HepG2 (cell line): Measurements from ENCODE around the gene PLXNA4. TPM values are rescaled to one million over a fixed set of nuclear protein-coding genes. Genes with fewer than 3 reads are reported as not detected.

Source experiments
- ATAC-seq: fragments of 200-7000 bp; cut with Tn5 transposase; 3 replicates; pipeline ENCODE4 v1.9.1; 2020; ENCODE audit warnings: mild to moderate bottlenecking, moderate library complexity
- BruUV-seq: library from RNA; stranded (reverse); fragments of 400-500 nt; replicated peaks from 2 replicates; lab custom pipeline; 2021; lab: Mats Ljungman, UMichigan
- CTCF ChIA-PET: fragments of 300-600 bp; formaldehyde crosslinking; extraction: SDS; loops from one replicate; lab custom pipeline; 2021; ENCODE audit warnings: low total read pairs, inconsistent platforms, low intra/inter-chr PET ratio; lab: Yijun Ruan, JAX
- POLR2A ChIA-PET: fragments of 350-600 bp; sonication (Branson Sonifier 250); formaldehyde crosslinking; loops from one replicate; lab custom pipeline; 2020; ENCODE audit warnings: antibody characterized with exemption, inconsistent platforms; lab: Yijun Ruan, JAX
- DNase-seq: peaks from one replicate; pipeline ENCODE4 v3.0.0-alpha.2; 2015; ENCODE audit warnings: low spot score
- FAIRE-seq: peaks from 3 replicates; lab custom pipeline; 2011; peaks lifted over from hg19 to GRCh38; lab: Jason Lieb, UNC
- H2AFZ ChIP-seq: one replicate; pipeline ENCODE4 v1.6.1; 2011; ENCODE audit warnings: low read length, inconsistent platforms
- H3K27ac ChIP-seq: fragments of 300-600 bp; 3 replicates; pipeline ENCODE4 v1.8.0; 2011; ENCODE audit warnings: mixed run types, mild to moderate bottlenecking, mixed read lengths, low read length, inconsistent platforms; ENCODE audit not compliant: insufficient read depth; ENCODE audit errors: extremely low read length
- H3K27me3 ChIP-seq, 2 experiments: fragments of 200-600 bp in 1 of 2; 2 replicates in 1 of 2; 3 replicates in 1 of 2; pipeline versions ENCODE4 v1.6.0 to v1.8.0; 2011; ENCODE audit warnings: low read length in 2 of 2, mild to moderate bottlenecking in 2 of 2, moderate library complexity in 2 of 2, inconsistent platforms in 1 of 2; ENCODE audit not compliant: insufficient read depth in 2 of 2, control insufficient read depth in 1 of 2
- H3K36me3 ChIP-seq, 2 experiments: fragments of 200-600 bp in 1 of 2; replicated peaks in 1 of 2; 2 replicates in 1 of 2; 3 replicates in 1 of 2; pipeline versions ENCODE4 v1.5.1 to v1.8.0; 2011; ENCODE audit warnings: low read length in 2 of 2, inconsistent platforms in 1 of 2; ENCODE audit not compliant: insufficient read depth in 2 of 2, control insufficient read depth in 1 of 2
- H3K4me1 ChIP-seq: 2 replicates; pipeline ENCODE4 v1.5.1; 2012; ENCODE audit warnings: low read length, inconsistent platforms; ENCODE audit not compliant: insufficient read depth
- H3K4me2 ChIP-seq: 2 replicates; pipeline ENCODE4 v1.6.0; 2011; ENCODE audit warnings: low read depth, low read length, inconsistent platforms
- H3K4me3 ChIP-seq, 3 experiments: fragments of 200-600 bp in 1 of 3; sonication (generic), shearing (Covaris generic) in 1 of 3; replicated peaks in 1 of 3; 2 replicates each; pipeline ENCODE4 v1.5.1; 2011 to 2016; ENCODE audit warnings: low read length in 3 of 3, inconsistent platforms in 2 of 3, low read depth in 2 of 3, mild to moderate bottlenecking in 2 of 3, control low read depth in 1 of 3, mixed read lengths in 1 of 3; ENCODE audit not compliant: insufficient read depth in 1 of 3
- H3K79me2 ChIP-seq: one replicate; pipeline ENCODE4 v1.6.1; 2011; ENCODE audit warnings: low read length, inconsistent platforms; ENCODE audit not compliant: insufficient read depth
- H3K9ac ChIP-seq: 2 replicates; pipeline ENCODE4 v1.6.0; 2011; ENCODE audit warnings: mild to moderate bottlenecking, low read depth, low read length, inconsistent platforms; ENCODE audit not compliant: insufficient read depth
- H3K9me3 ChIP-seq: 2 replicates; pipeline ENCODE4 v1.5.1; 2012; ENCODE audit warnings: mild to moderate bottlenecking, low read length
- H4K20me1 ChIP-seq: 2 replicates; pipeline ENCODE4 v1.6.0; 2011; ENCODE audit warnings: inconsistent platforms, mild to moderate bottlenecking, low read length, moderate library complexity; ENCODE audit not compliant: insufficient read depth
- MTF1 ChIP-seq: sonication (generic); formaldehyde crosslinking; IDR thresholded peaks from 2 replicates; pipeline ENCODE4 v1.5.0; 2020; ENCODE audit warnings: missing genetic modification reagents
- MXD1 ChIP-seq: sonication (generic); formaldehyde crosslinking; IDR thresholded peaks from 2 replicates; pipeline ENCODE4 v1.4.0; 2020; ENCODE audit warnings: mild to moderate bottlenecking, missing genetic modification reagents
- REST ChIP-seq, 2 experiments: IDR thresholded peaks; 2 replicates each; pipeline ENCODE4 v1.6.1; 2011 to 2012; ENCODE audit warnings: low read length in 2 of 2, borderline replicate concordance in 1 of 2, low read depth in 1 of 2, mild to moderate bottlenecking in 1 of 2, moderate library complexity in 1 of 2
- SKI ChIP-seq: fragments of 450-650 bp; IDR thresholded peaks from one replicate; pipeline ENCODE4 v1.6.1; 2018; ENCODE audit warnings: mild to moderate bottlenecking; ENCODE audit not compliant: partially characterized antibody
- STAG1 ChIP-seq: sonication (generic); formaldehyde crosslinking; IDR thresholded peaks from 2 replicates; pipeline ENCODE4 v1.4.0; 2020; ENCODE audit warnings: missing genetic modification reagents
- TEAD3 ChIP-seq: optimal IDR thresholded peaks from 2 replicates; pipeline ENCODE3; 2016; ENCODE audit warnings: borderline replicate concordance
- XRCC5 ChIP-seq: fragments of 200-400 bp; formaldehyde crosslinking; optimal IDR thresholded peaks from 2 replicates; pipeline ENCODE3; 2017; ENCODE audit warnings: mild to moderate bottlenecking, low read length
- ZNF770 ChIP-seq: sonication (generic); formaldehyde crosslinking; IDR thresholded peaks from 2 replicates; pipeline ENCODE4 v1.5.0; 2020; ENCODE audit warnings: mild to moderate bottlenecking, missing genetic modification reagents
- WGBS: methylation state at CpG from one replicate; pipeline ENCODE4 v1.1.6; 2017; ENCODE audit warnings: low lambda C conversion rate; 5-methylcytosine and 5-hydroxymethylcytosine counted together
- in situ Hi-C: cut with HindIII; loops from 2 replicates; pipeline ENCODE4 v1.10.0; 2017; ENCODE audit warnings: low pct_unique_long_range_greater_than_20kb; ENCODE audit not compliant: extremely low pct_ligation_motif_present
- intact Hi-C: fragments of 100-400 bp; cut with micrococcal nuclease; formaldehyde crosslinking; loops from one replicate; pipeline ENCODE4 v1.10.0; 2022; ENCODE audit not compliant: unreplicated experiment
- polyA plus RNA-seq, 8 experiments: library from polyadenylated mRNA; depleted of rRNA in 3 of 8; stranded (reverse) in 7 of 8; unstranded in 1 of 8; fragments of >200 nt; fragmentation: Illumina TruSeq in 4 of 8; extraction: Trizol in 4 of 8; gene quantifications; 2 replicates each; pipeline versions ENCODE4 v1.2.1 to v1.2.3, GENCODE V29; 2011 to 2016; ENCODE audit warnings: low read depth in 4 of 8, missing spikeins in 1 of 8, mixed read lengths in 1 of 8; ENCODE audit not compliant: insufficient read depth in 1 of 8
- total RNA-seq, 5 experiments: library from RNA; depleted of rRNA; stranded (reverse); fragments of >200 nt; fragmentation: Illumina TruSeq; extraction: Trizol; gene quantifications; 2 replicates each; pipeline ENCODE4 v1.2.3, GENCODE V29; 2016; ENCODE audit warnings: low read depth in 1 of 5

Gene PLXNA4
- total and polyA plus RNA-seq, 2 of the 13 experiments (the other 11 are each of a cell fraction or from before 2014, with no cell fraction given): 0.01 to 0.04 TPM

- TF ChIP-seq REST (IDR thresholded peaks at IDR 0.05; ENCODE audit: borderline replicate concordance in 1 of 2, low read depth in 1 of 2, low read length in 2 of 2) (no peak), STAG1 (CRISPR knock-in tag) (no peak)
These were observed 405.1 kb downstream of the PLXNA4 start (continued) for GRCh38 chr7:132171130-132171576.

- POLR2A ChIA-PET: no interaction called here
- Histone ChIP-seq H2AFZ (no peak overlapping the region), H3K27ac (no peak overlapping the region), H3K4me2 (no peak overlapping the region), H3K9ac (no peak overlapping the region), H3K4me3 (no peak overlapping the region), H3K9me3 (no peaks in the 10 kb centered on the region), H3K27me3 (peaks cover 2 to 43% of the 10 kb centered on the region in 2 experiments; a peak in 3 of 5 replicates), H3K36me3 (no peaks in the 10 kb centered on the region), H3K79me2 (no peaks in the 10 kb centered on the region), H4K20me1 (no peaks in the 10 kb centered on the region), H3K4me1 (no peaks in the 10 kb centered on the region)
- intact Hi-C loops (no loop called here), in situ Hi-C loops (no loop called here)
- DNase-seq: no peak
- no peak for ATAC-seq
- CTCF ChIA-PET: no interaction called here
- no peak for FAIRE-seq
- 20% methylated on average over 5 of the region's 9 CpGs for WGBS
- TF ChIP-seq ZNF770 (CRISPR knock-in tag): no peak
- TF ChIP-seq SKI: no peak
- TF ChIP-seq TEAD3 (CRISPR knock-in tag): no peak
- TF ChIP-seq MXD1 (CRISPR knock-in tag): no peak
- no peak for TF ChIP-seq XRCC5
- no peak for TF ChIP-seq MTF1 (CRISPR knock-in tag)
- BruUV-seq: no TSS peak
These were observed 406.5 kb downstream of the PLXNA4 start for GRCh38 chr7:132169730-132170129.
